Glomerular endothelial cell (primary cell): ENCODE results near the gene WASHC4. TPM values are rescaled to one million over a fixed set of nuclear protein-coding genes. Genes with fewer than 3 reads are reported as not detected.

Experiments used
- DNase-seq: peaks from one replicate; pipeline ENCODE4 v3.0.0-alpha.2; 2011; ENCODE audit warnings: low read depth, low spot score; ENCODE audit errors: extremely low read depth
- total RNA-seq: library from RNA; depleted of rRNA; stranded (reverse); fragments of >200 nt; gene quantifications from 2 replicates; pipeline ENCODE4 v1.2.3, GENCODE V29; 2015

Gene WASHC4
- total RNA-seq = 105 and 127 TPM in 2 replicates

GRCh38 chr12:105107494-105108371 lies at the start of gene WASHC4:
Gene WASHC4 (plus strand): TSS chr12:105107731. CDS start chr12:105107801, 70 bp downstream.
- DNase-seq = no peak

GRCh38 chr12:105060715-105061378 lies 46.7 kb upstream of the WASHC4 start:
- no peak for DNase-seq

GRCh38 chr12:105064564-105065178 lies 42.9 kb upstream of the WASHC4 start:
- DNase-seq = no peak

- no peak for DNase-seq
These were observed 40.0 kb upstream of the WASHC4 start for GRCh38 chr12:105067511-105068031.

GRCh38 chr12:105069936-105070702 lies 37.4 kb upstream of the WASHC4 start:
- DNase-seq = no peak

GRCh38 chr12:105071981-105072380 lies 35.5 kb upstream of the WASHC4 start:
- no peak for DNase-seq

GRCh38 chr12:105072888-105073488 lies 34.5 kb upstream of the WASHC4 start:
- no peak for DNase-seq

- DNase-seq = no peak
These were observed 31.4 kb upstream of the WASHC4 start for GRCh38 chr12:105076098-105076497.

GRCh38 chr12:105076913-105077312 lies 30.6 kb upstream of the WASHC4 start:
- no peak for DNase-seq

- no peak for DNase-seq
These were observed 30.1 kb upstream of the WASHC4 start for GRCh38 chr12:105077435-105077834.

GRCh38 chr12:105078712-105079570 lies 28.6 kb upstream of the WASHC4 start:
- DNase-seq = no peak

- no peak for DNase-seq
These were observed 24.5 kb upstream of the WASHC4 start for GRCh38 chr12:105083031-105083430.

- no peak for DNase-seq
These were observed 23.9 kb upstream of the WASHC4 start for GRCh38 chr12:105083551-105084105.

- no peak for DNase-seq
These were observed 23.0 kb upstream of the WASHC4 start, which contains the start of gene ALDH1L2 for GRCh38 chr12:105084251-105085250. Gene ALDH1L2 (minus strand): TSS chr12:105084458. CDS start chr12:105084436, 22 bp downstream.

GRCh38 chr12:105085501-105085900 lies 22.0 kb upstream of the WASHC4 start:
- DNase-seq = no peak

GRCh38 chr12:105089817-105090216 lies 17.7 kb upstream of the WASHC4 start:
- DNase-seq = no peak

- no peak for DNase-seq
These were observed 17.2 kb upstream of the WASHC4 start for GRCh38 chr12:105090361-105090760.
